ENCODE measurements around the gene EAPP. TPM values are rescaled to one million over a fixed set of nuclear protein-coding genes. Genes with fewer than 3 reads are reported as not detected.

EAPP gene
- total RNA-seq = 10 to 100 TPM; 24.3 to 43.1 (median 37.5) TPM

GRCh38 chr14:34539407-34540180, at the start of gene EAPP:
TSS of gene EAPP (minus strand) at chr14:34539701. CDS start at chr14:34539628, 73 bp downstream.
- Histone ChIP-seq H3K4me1 (peaks cover 0 to 36% (median 17%) of the 10 kb centered on the region in 3 donors), H3K9me3 (no peaks in the 10 kb centered on the region), H3K36me3 (peaks cover 0 to 30% of the 10 kb centered on the region in 2 donors), H3K27ac (peak within 1 kb of the TSS; percentile 90 to 93 (median 92)), H3K27me3 (no peaks in the 10 kb centered on the region), H3K4me3 (peak within 1 kb of the TSS; percentile 69 to 81)
- WGBS, 2 donors (ENCODE audit: low coverage in 1 of 2) = 11 to 14% methylated on average over 7 to 10 of the region's 59 CpGs
- ATAC-seq = peak; percentile 100
- TF ChIP-seq POLR2A (IDR thresholded peaks at IDR 0.05) (peak; percentile 90), CTCF (IDR thresholded peaks at IDR 0.05) (peak in 2 of 4 experiments; percentile 20 to 21), EP300 (IDR thresholded peaks at IDR 0.05) (no peak), POLR2AphosphoS5 (IDR thresholded peaks at IDR 0.05) (peak; percentile 97)

GRCh38 chr14:34583525-34583924, 44.0 kb upstream of the EAPP start:
- H3K36me3 ChIP-seq = peaks cover 0 to 94% of the 10 kb centered on the region in 2 donors

GRCh38 chr14:34582117-34582680, 42.7 kb upstream of the EAPP start:
- no peaks in the 10 kb centered on the region for H3K4me1 ChIP-seq
- no peak for TF ChIP-seq EP300 (IDR thresholded peaks at IDR 0.05)
- no peak for TF ChIP-seq POLR2A (IDR thresholded peaks at IDR 0.05)
- TF ChIP-seq CTCF (IDR thresholded peaks at IDR 0.05) = no peak
- no peak for TF ChIP-seq POLR2AphosphoS5 (IDR thresholded peaks at IDR 0.05)
- H3K9me3 ChIP-seq = no peaks in the 10 kb centered on the region
- H3K27me3 ChIP-seq = no peaks in the 10 kb centered on the region
- WGBS, 2 donors (ENCODE audit: low coverage in 1 of 2) = 91 to 95% methylated on average over 8 to 11 of the region's 11 CpGs
- ATAC-seq = no peak
- no peak overlapping the region for H3K27ac ChIP-seq
- H3K4me3 ChIP-seq = no peak overlapping the region
- H3K36me3 ChIP-seq = peaks cover 0 to 95% of the 10 kb centered on the region in 2 donors

More at GRCh38 chr14:34583525-34583924, 44.0 kb upstream of the EAPP start:
- WGBS, 2 donors (ENCODE audit: low coverage in 1 of 2) = 75 to 83% methylated on average over 5 to 6 of the region's 6 CpGs
- Histone ChIP-seq H3K27me3 (no peaks in the 10 kb centered on the region), H3K27ac (no peak overlapping the region), H3K4me3 (no peak overlapping the region), H3K9me3 (no peaks in the 10 kb centered on the region), H3K4me1 (no peaks in the 10 kb centered on the region)
- no peak for TF ChIP-seq POLR2AphosphoS5 (IDR thresholded peaks at IDR 0.05)
- TF ChIP-seq EP300 (IDR thresholded peaks at IDR 0.05) = no peak
- no peak for TF ChIP-seq CTCF (IDR thresholded peaks at IDR 0.05)
- TF ChIP-seq POLR2A (IDR thresholded peaks at IDR 0.05) = no peak
- ATAC-seq = no peak

- no peak for ATAC-seq
- Histone ChIP-seq H3K27me3 (no peaks in the 10 kb centered on the region), H3K9me3 (no peaks in the 10 kb centered on the region), H3K4me1 (no peaks in the 10 kb centered on the region), H3K36me3 (peaks cover 0 to 97% of the 10 kb centered on the region in 2 donors), H3K27ac (no peak overlapping the region), H3K4me3 (no peak overlapping the region)
- TF ChIP-seq CTCF (IDR thresholded peaks at IDR 0.05) (no peak), POLR2A (IDR thresholded peaks at IDR 0.05) (no peak), POLR2AphosphoS5 (IDR thresholded peaks at IDR 0.05) (no peak), EP300 (IDR thresholded peaks at IDR 0.05) (no peak)
- 88 to 100% methylated on average over 3 of the region's 5 CpGs for WGBS, 2 donors (ENCODE audit: low coverage in 1 of 2)
Observed at GRCh38 chr14:34580381-34580780, 40.9 kb upstream of the EAPP start.
